Measurements from ENCODE around the gene KRT39.
"Not testable (repeated sequence)": the region's sequence is repeated elsewhere in the genome, so short reads cannot be mapped to it uniquely, and the experiment has no call there.

KRT39 gene

DNA sequence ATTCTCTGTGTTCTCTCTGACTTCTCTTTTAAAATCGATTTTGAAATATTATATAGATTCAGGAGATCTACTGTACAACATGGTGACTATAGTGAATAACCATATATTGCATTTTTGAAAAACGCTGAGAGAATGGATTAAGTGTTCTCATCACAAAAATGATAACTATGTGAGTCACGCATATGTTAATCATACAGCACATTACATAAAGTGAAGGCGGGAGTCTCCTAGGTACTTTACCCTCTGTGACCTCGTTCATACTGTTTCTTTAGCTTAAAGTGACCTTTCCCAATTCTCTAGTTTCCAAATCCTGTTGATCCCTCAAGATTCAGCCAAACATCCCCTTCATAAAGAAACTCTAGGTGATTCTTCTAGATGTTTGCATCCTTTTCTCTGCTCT is 36.1 kb upstream of the KRT39 start:
- intact Hi-C loops (cut with DNase I; ENCODE audit: low total_unique reads), result no loop called here
- Histone ChIP-seq H3K9me3 (no peaks in the 10 kb centered on the region), H3K27me3 (no peaks in the 10 kb centered on the region), H3K36me3 (no peaks in the 10 kb centered on the region), H3K4me3 (no peak overlapping the region), H3K27ac (no peak overlapping the region), H3K4me1 (no peaks in the 10 kb centered on the region)
- no peak for TF ChIP-seq CTCF (IDR thresholded peaks at IDR 0.05)
- DNase-seq, result no peak

GRCh38 chr17:41001795-41002194 is 35.0 kb upstream of the KRT39 start:
- Histone ChIP-seq H3K4me3 (no peak overlapping the region), H3K9me3 (no peaks in the 10 kb centered on the region), H3K36me3 (no peaks in the 10 kb centered on the region), H3K4me1 (no peaks in the 10 kb centered on the region), H3K27ac (no peak overlapping the region), H3K27me3 (no peaks in the 10 kb centered on the region)
- intact Hi-C loops (cut with DNase I; ENCODE audit: low total_unique reads), result no loop called here
- DNase-seq, result no peak
- TF ChIP-seq CTCF (IDR thresholded peaks at IDR 0.05), result no peak

DNA sequence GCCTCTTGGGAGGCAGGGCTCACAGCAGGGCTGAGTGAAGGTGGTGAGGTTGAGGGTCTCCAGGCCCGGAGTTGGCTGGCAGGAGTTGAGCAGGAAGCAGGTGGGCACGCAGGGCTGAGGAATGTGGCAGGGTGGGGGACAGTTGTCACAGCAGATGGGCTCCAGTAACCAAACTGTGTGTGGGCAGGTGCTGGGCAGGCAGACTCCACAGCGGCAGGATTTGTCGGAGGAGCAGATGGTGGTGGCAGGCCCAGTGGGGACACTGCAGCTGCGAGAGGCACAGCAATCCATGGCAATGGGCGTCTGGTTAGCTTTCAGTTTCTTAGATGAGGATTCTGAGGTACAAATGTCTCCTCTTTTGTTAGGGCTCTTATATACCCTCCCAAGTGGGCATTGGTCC is 32.8 kb upstream of the KRT39 start, which contains the start of gene KRTAP3-2:
KRTAP3-2 (minus strand) TSS at position 344 of the 400 bp plus-strand sequence; CDS start at position 291, 53 bp downstream.
- H3K27ac ChIP-seq; H3K4me1 ChIP-seq; DNase-seq; H3K4me3 ChIP-seq; H3K9me3 ChIP-seq; intact Hi-C loops (cut with DNase I; ENCODE audit: low total_unique reads); H3K27me3 ChIP-seq; H3K36me3 ChIP-seq: not testable (repeated sequence)

DNA sequence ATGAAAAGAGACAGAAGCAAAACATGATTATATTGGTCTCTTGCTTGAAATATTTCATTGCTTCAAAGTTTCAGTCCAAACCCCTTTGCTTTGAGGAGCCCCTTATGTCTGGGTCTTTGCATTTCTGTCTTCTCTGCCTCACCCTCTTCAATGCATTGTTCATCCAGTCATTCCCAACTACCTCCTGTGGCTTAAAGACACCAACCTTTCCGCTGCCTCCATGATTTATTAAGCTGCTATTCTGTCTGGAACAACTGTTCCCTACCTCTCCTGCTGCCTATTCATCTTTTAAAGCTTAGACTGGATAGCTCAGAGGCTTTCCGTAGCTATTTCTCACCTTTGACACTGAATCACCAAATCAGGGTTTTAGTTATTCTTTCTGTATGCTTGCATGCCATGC is 30.6 kb upstream of the KRT39 start:
- no peak for TF ChIP-seq CTCF (IDR thresholded peaks at IDR 0.05)
- Histone ChIP-seq H3K4me1 (no peaks in the 10 kb centered on the region), H3K9me3 (no peaks in the 10 kb centered on the region), H3K27me3 (peaks cover 0 to 12% of the 10 kb centered on the region in 2 donors), H3K36me3 (no peaks in the 10 kb centered on the region), H3K27ac (no peak overlapping the region), H3K4me3 (no peak overlapping the region)
- no peak for DNase-seq
- intact Hi-C loops (cut with DNase I; ENCODE audit: low total_unique reads), result no loop called here

- no peaks in the 10 kb centered on the region for H3K36me3 ChIP-seq
- H3K27ac ChIP-seq, result no peak overlapping the region
- peaks cover 0 to 12% of the 10 kb centered on the region in 2 donors for H3K27me3 ChIP-seq
- no peak for TF ChIP-seq CTCF (IDR thresholded peaks at IDR 0.05)
- no peaks in the 10 kb centered on the region for H3K4me1 ChIP-seq
- no peak for DNase-seq
- intact Hi-C loops (cut with DNase I; ENCODE audit: low total_unique reads), result no loop called here
- no peak overlapping the region for H3K4me3 ChIP-seq
- H3K9me3 ChIP-seq, result no peaks in the 10 kb centered on the region
These were observed 30.1 kb upstream of the KRT39 start for GRCh38 chr17:40996829-40997228.

DNA sequence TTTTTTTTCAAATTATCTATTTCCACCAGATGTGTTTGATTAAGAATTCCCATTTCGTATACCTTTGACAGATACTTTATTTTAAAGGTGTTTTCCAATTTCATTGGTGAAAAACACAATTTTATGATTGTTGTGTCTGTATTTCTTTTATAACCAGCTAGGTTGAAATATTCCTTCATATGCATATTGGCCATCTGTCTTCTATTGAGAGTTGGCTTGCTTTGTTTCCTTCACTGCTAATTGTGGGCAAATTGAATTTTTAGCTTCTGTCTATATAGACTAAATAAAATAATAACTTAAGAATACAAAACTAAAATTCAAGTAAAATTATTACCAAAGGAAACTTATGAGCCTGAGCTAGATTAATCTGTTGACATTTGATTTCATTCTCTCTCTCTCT is 28.4 kb upstream of the KRT39 start:
- Histone ChIP-seq H3K9me3 (no peaks in the 10 kb centered on the region), H3K27ac (no peak overlapping the region), H3K27me3 (peaks cover 0 to 17% of the 10 kb centered on the region in 2 donors), H3K4me3 (no peak overlapping the region), H3K4me1 (no peaks in the 10 kb centered on the region), H3K36me3 (no peaks in the 10 kb centered on the region)
- no peak for TF ChIP-seq CTCF (IDR thresholded peaks at IDR 0.05)
- DNase-seq, result no peak
- intact Hi-C loops (cut with DNase I; ENCODE audit: low total_unique reads), result no loop called here

Data from tibial artery (tissue), 4 donors.